HTR-8/SVneo (cell line): ENCODE measurements around the gene RAB5IF.
"Not testable (repeated sequence)": the region's sequence is repeated elsewhere in the genome, so short reads cannot be mapped to it uniquely, and the experiment has no call there.

Experiments used
- DNase-seq: peaks from one replicate; pipeline ENCODE4 v3.0.0; 2011; ENCODE audit warnings: low spot score, mixed read lengths; ENCODE audit not compliant: insufficient read length
- FAIRE-seq: peaks from 2 replicates; lab custom pipeline; 2011; peaks lifted over from hg19 to GRCh38; lab: Jason Lieb, UNC

The RAB5IF gene

GRCh38 chr20:36624068-36624943, 18.7 kb downstream of the RAB5IF start:
- DNase-seq (no peak), FAIRE-seq (peak; percentile 80)

DNA sequence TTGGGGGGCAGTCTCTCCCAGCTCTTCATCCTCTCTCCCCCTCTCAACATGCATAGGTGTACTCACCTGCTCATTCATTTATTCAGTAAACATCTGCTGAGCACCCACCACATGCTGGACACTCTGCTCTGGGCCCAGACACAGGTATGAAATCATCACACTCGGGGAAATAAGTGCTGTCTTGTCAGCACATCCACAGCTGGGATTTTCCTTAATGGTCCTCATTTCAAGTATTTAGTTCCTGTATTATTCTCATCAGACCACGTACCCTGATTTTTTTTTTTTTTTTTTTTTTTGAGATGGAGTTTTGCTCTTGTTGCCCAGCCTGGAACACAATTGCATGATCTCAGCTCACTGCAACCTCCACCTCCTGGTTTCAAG, 19.4 kb downstream of the RAB5IF start:
- no peak for FAIRE-seq
- no peak for DNase-seq

DNA sequence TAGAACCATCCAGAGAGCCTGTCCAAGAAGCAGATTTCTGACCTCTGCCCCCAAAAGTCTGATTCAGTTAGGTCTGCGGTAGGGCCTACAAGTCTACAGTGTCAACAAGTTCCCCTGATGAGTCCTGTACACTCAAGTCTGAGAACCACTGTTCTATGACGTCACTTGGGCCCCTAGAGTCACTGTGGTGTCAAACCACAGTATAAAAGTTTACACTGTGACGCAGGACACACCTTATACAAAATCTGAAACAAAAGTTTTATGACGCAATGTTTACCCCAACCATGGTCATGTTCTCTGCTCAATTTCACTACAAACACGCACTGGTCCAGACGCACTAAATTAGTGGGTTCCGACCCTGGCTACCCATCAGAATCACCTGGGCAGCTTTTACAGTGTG, 22.5 kb downstream of the RAB5IF start:
- DNase-seq (no peak), FAIRE-seq (peak; percentile 90)

- FAIRE-seq, result no peak
Measured at GRCh38 chr20:36629719-36630681, 24.4 kb downstream of the RAB5IF start.

GRCh38 chr20:36631646-36632045, 26.1 kb downstream of the RAB5IF start:
- FAIRE-seq (peak; percentile 64), DNase-seq (no peak)

More at GRCh38 chr20:36629719-36630681, 24.4 kb downstream of the RAB5IF start:
- DNase-seq, result no peak

DNA sequence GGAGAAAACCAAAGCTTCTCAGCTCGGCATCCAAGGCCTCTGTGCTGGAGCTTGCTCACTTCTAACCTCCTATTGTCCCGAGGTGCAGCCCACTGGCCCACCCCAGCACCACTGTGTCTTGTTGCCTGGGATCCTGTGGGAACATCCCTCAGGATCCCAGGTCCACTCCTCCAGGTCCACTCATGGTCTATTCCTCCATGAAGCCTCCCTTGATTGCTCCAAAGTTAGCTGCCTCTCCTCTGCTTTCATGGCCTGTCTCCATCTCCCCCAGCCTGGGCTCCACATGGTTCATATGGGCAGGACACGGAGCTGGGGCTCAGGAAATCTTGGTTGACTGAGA, 26.5 kb downstream of the RAB5IF start:
- FAIRE-seq (no peak), DNase-seq (no peak)

DNA sequence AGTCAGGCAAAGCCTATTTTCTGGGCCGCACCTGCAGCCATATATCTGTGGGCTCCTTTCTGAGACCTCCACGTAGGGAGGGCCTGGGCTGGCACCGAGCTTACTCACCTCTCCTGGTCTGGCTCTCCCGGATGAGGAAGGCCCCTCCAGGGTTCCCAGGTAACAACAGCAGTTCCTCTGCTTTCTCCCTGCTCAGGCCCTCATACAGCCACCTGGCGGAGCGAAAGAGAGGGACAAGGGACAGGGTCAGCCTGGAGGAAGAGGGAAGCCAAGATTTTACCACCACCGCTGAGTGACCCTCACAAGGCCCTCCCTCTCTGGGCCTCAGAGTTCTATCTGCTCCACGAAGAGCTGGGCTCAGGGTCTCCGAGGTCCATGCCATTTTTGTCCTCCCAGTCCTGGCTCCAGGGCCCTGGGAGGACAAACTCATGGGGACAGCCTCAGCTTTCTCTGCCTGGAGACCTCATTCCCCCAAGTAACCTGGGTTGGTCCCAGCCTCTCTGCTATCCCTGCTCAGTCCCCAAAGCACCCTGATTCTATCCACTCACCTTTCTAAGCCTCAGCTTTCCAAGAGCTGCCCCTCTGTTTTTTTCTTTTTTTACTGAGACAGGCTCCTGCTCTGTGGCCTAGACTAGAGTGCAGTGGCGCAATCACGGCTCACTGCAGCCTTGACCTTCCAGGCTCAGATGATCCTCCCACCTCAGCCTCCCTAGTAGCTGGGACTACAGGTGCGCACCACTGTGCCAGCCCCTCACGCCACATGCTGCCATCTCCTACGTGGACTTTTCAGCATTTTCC, 27.1 kb downstream of the RAB5IF start:
- FAIRE-seq (no peak), DNase-seq (no peak)

- FAIRE-seq, result peak; percentile 84
- no peak for DNase-seq
Measured at GRCh38 chr20:36633285-36633772, 27.8 kb downstream of the RAB5IF start.

GRCh38 chr20:36634342-36634741, 28.8 kb downstream of the RAB5IF start:
- FAIRE-seq, result peak; percentile 66
- no peak for DNase-seq

DNA sequence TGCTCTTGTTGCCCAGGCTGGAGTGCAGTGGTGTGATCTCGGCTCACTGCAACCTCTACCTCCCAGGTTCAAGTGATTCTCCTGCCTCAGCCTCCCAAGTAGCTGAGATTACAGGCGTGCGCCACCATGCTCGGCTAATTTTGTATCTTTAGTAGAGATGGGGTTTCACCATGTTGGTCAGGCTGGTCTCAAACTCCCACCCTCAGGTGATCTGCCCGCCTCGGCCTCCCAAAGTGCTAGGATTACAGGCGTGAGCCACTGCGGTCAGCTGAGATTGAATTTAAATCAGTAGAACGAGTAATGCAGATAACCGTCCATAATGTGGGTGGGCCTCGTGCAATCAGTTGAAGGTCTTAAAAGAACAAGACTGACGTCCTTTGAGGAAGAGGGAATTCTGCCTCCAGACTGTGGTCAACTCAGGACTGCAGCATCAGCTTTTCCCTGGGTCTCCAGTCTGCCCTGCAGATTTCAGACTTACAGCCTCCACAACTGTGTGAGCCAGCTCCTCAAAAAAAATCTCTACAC, 33.4 kb downstream of the RAB5IF start:
- not testable (repeated sequence) for FAIRE-seq, DNase-seq

DNA sequence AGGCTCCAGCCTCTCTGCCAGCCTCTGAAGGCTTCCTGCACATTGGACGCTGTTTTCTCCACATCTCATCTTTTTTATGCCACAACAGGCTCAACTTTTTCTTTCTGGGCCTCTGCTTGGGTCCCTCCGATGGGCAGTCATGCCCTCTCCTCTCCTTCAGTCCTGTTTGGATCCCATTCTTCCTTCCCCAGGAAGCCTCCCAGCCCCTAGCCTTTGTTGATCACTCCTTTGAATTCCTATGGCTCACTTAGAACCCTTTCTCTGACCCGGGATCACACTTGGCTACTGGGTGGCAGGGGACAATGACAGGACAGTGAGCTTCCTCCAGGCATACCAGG, 35.9 kb downstream of the RAB5IF start:
- FAIRE-seq, result no peak

DNA sequence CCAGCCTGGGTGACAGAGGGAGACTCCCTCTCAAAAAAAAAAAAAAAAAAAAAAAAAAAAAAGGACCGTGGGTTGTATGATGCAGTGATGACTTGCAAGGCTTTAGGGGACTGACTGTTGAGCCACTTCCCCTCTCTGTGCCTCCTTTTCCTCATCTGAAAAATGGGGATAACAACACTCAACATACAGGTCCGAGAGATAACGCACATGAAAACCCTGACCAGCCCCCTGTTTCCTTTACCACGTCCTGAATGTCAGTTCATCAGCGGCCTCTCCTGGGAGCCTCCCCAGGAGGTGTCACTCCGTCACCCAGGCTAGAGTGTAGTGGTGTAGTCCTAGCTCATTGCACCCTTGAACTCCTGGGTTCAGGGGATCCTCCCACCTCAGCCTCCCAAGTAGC, 36.6 kb downstream of the RAB5IF start:
- DNase-seq, result no peak
- FAIRE-seq, result no peak

More for the DNA sequence above, 35.9 kb downstream of the RAB5IF start:
- DNase-seq, result no peak

DNA sequence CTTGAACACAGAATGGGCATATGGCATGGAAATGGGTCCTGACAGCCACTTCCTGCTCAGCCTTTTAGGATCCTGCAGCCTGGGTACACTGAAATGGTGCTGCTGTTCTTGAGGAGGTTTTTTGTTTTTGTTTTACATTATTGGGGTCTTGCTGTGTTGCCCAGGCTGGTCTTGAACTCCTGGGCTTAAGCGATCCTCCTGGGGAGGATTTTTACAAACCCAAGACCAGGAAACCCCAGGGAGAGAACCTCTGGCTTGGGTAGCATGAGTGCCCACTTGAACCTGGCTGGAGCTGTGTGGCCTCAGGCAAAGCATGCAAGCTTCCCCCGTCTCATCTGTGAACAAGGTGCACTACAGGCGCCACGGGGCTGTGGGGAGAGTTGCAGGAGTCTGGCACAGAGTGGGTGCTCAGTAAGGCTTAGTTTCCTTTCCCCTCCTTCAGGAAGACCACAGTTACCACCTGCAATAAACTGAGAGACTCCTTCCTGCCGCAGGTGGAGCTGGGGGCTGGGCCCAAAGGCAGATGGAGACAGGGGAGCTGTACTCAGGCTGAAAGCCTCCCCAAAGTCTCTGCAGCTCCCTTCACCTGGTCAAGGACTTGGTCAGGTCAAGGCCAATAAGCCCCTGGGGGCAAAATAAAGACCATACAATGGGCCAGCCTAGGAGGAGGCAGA, 38.6 kb downstream of the RAB5IF start:
- FAIRE-seq, result no peak
- no peak for DNase-seq

DNA sequence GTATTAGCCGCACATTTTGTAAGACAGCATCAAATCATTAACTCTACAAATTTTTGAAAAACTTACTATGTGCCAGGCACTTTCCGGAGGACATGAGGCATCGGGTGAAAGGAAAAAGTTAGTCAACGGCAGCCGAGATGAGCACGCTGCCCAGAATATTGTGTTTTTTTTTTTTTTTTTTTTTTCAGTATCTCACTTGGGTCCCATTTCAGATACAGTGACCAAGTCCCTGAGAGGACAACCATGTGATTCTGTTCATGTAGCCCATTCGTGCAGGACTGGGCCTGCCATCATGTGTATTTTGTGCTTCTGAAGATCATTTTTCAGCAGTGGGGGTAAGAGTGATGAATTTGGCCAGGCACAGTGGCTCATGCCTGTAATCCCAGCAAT, 39.1 kb downstream of the RAB5IF start:
- no peak for FAIRE-seq
- DNase-seq, result no peak

DNA sequence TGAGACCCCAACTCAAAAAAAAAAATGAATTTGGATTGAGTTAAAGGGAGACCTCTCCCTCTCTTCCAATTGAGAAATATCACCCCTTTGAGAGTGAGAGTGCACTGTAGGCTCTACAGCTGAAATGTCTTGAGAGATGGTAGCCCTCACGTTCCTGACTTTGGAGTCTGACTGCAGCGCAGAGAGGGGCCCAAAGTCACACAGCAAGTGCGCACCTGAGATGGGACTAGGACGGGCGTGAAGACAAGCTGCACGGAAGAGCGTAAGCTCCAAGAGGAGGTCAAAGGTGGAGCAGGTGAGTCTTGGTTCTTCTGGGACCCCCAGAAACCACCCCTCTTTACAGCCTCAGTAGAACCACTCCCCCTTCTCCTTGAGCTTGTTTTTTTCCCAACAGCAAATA, 39.8 kb downstream of the RAB5IF start:
- DNase-seq, result no peak
- no peak for FAIRE-seq

- FAIRE-seq (no peak), DNase-seq (no peak)
Measured at GRCh38 chr20:36645998-36646397, 40.4 kb downstream of the RAB5IF start, which contains the start of gene SLA2. Gene SLA2, minus strand, starts transcription at chr20:36646196. Its CDS starts 4,861 bp downstream, at chr20:36641335.

DNA sequence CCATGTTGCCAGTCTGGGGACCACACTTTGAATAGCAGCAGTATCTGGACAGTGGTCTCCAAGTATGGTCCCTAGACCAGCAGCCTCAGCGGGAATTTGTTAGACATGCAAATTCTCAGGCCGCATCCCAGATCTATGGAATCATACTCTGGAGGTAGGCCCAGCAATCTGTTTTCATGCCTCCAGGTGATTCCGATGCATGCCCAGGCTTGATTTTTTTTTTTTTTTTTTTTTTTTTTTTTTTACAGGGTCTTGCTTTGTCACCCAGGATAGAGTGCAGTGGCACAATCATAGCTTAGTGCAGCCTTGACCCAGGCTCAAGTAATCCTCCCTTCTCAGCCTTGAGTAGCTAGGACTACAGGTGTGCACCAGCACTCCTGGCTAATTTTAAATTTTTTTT, 41.1 kb downstream of the RAB5IF start:
- no peak for DNase-seq
- FAIRE-seq, result no peak

GRCh38 chr20:36647196-36648121, 41.9 kb downstream of the RAB5IF start:
- FAIRE-seq, result no peak

More at GRCh38 chr20:36647196-36648121, 41.9 kb downstream of the RAB5IF start:
- no peak for DNase-seq
